K562 (cell line): ENCODE data around the gene PTCD3. TPM values are rescaled to one million over a fixed set of nuclear protein-coding genes. Genes with fewer than 3 reads are reported as not detected.

Experiments
- ATAC-seq: fragments of 200-7000 bp; cut with Tn5 transposase; 3 replicates; pipeline ENCODE4 v1.9.1; 2020; ENCODE audit warnings: moderate library complexity
- BruUV-seq: library from RNA; stranded (reverse); fragments of 400-500 nt; replicated peaks from 2 replicates; lab custom pipeline; 2021; lab: Mats Ljungman, UMichigan
- CTCF ChIA-PET: fragments of 300-600 bp; formaldehyde crosslinking; extraction: SDS; loops from one replicate; lab custom pipeline; 2021; ENCODE audit warnings: low intra/inter-chr PET ratio; lab: Yijun Ruan, JAX
- POLR2A ChIA-PET: fragments of 300-600, 350-650 bp; sonication (Branson Sonifier 250); formaldehyde crosslinking; extraction: SDS; loops from one replicate; lab custom pipeline; 2021; ENCODE audit warnings: antibody characterized with exemption, inconsistent platforms; lab: Yijun Ruan, JAX
- DNase-seq, 4 experiments: peaks; one replicate each; pipeline versions ENCODE4 v3.0.0 to v3.0.0-alpha.2; 2011 to 2018; ENCODE audit warnings: low spot score in 3 of 4, mixed read lengths in 3 of 4; ENCODE audit errors: extremely low read depth in 1 of 4
- FAIRE-seq: peaks from 2 replicates; lab custom pipeline; 2011; peaks lifted over from hg19 to GRCh38; lab: Jason Lieb, UNC
- H2AFZ ChIP-seq: 2 replicates; pipeline ENCODE4 v1.6.0; 2011; ENCODE audit warnings: low read depth, low read length, control low read depth, inconsistent platforms
- H3K27ac ChIP-seq: fragments of 200-600 bp; 3 replicates; pipeline ENCODE4 v1.8.0; 2011; ENCODE audit warnings: low read depth, mild to moderate bottlenecking, control low read depth, inconsistent platforms, low read length, moderate library complexity, mixed read lengths; ENCODE audit errors: extremely low read depth
- H3K27me3 ChIP-seq, 2 experiments: fragments of 300-600 bp in 1 of 2; 2 replicates in 1 of 2; 3 replicates in 1 of 2; pipeline versions ENCODE4 v1.6.0 to v1.8.0; 2011; ENCODE audit warnings: inconsistent platforms in 2 of 2, low read length in 2 of 2, mild to moderate bottlenecking in 1 of 2, mixed read lengths in 1 of 2, moderate library complexity in 1 of 2; ENCODE audit not compliant: control insufficient read depth in 2 of 2, insufficient read depth in 2 of 2
- H3K36me3 ChIP-seq: fragments of 300-600 bp; 3 replicates; pipeline ENCODE4 v1.8.0; 2011; ENCODE audit warnings: mild to moderate bottlenecking, low read length, inconsistent platforms; ENCODE audit not compliant: control insufficient read depth, insufficient read depth
- H3K4me1 ChIP-seq, 2 experiments: fragments of 200-600 bp in 1 of 2; replicated peaks in 1 of 2; 2 replicates in 1 of 2; 3 replicates in 1 of 2; pipeline versions ENCODE4 v1.5.1 to v1.8.0; 2011; ENCODE audit warnings: inconsistent platforms in 2 of 2, low read length in 2 of 2, mild to moderate bottlenecking in 1 of 2, mixed read lengths in 1 of 2, moderate library complexity in 1 of 2; ENCODE audit not compliant: control insufficient read depth in 2 of 2, insufficient read depth in 2 of 2
- H3K4me2 ChIP-seq: 2 replicates; pipeline ENCODE4 v1.6.1; 2011; ENCODE audit warnings: low read length, control low read depth, inconsistent platforms, mixed read lengths; ENCODE audit not compliant: insufficient read depth
- H3K4me3 ChIP-seq: fragments of 200-600 bp; sonication (generic), shearing (Covaris generic); 2 replicates; pipeline ENCODE4 v1.5.1; 2016; ENCODE audit warnings: control low read depth, inconsistent platforms
- H3K79me2 ChIP-seq: fragments of 200-600 bp; 3 replicates; pipeline ENCODE4 v1.8.0; 2011; ENCODE audit warnings: low read length, inconsistent platforms; ENCODE audit not compliant: control insufficient read depth, insufficient read depth
- H3K9ac ChIP-seq, 2 experiments: 2 replicates each; pipeline versions ENCODE4 v1.6.0 to v1.6.1; 2011; ENCODE audit warnings: low read depth in 2 of 2, low read length in 2 of 2, control low read depth in 1 of 2, inconsistent platforms in 1 of 2, mild to moderate bottlenecking in 1 of 2, mixed read lengths in 1 of 2; ENCODE audit not compliant: insufficient read depth in 1 of 2
- H3K9me1 ChIP-seq: one replicate; pipeline ENCODE4 v1.6.0; 2011; ENCODE audit warnings: inconsistent platforms, mild to moderate bottlenecking, low read length, moderate library complexity; ENCODE audit not compliant: control insufficient read depth, insufficient read depth
- H3K9me3 ChIP-seq: replicated peaks from 2 replicates; pipeline ENCODE4 v1.5.1; 2011; ENCODE audit warnings: low read depth, low read length, inconsistent platforms; ENCODE audit not compliant: control insufficient read depth, insufficient read depth
- H4K20me1 ChIP-seq: replicated peaks from 2 replicates; pipeline ENCODE4 v1.6.1; 2011; ENCODE audit warnings: low read length, inconsistent platforms, mixed read lengths; ENCODE audit not compliant: control insufficient read depth, insufficient read depth
- ARID2 ChIP-seq: fragments of 450-650 bp; IDR thresholded peaks from 2 replicates; pipeline ENCODE4 v1.6.1; 2017; ENCODE audit warnings: antibody characterized with exemption, mild to moderate bottlenecking
- CREBBP ChIP-seq: IDR thresholded peaks from one replicate; pipeline ENCODE4 v1.6.1; 2012; ENCODE audit warnings: low read depth, mild to moderate bottlenecking, control low read depth, inconsistent platforms, low read length
- CREM ChIP-seq: IDR thresholded peaks from 2 replicates; pipeline ENCODE4 v1.6.1; 2014; ENCODE audit warnings: antibody characterized with exemption, low read depth
- EGR1 ChIP-seq: fragments of 450-650 bp; conservative IDR thresholded peaks from 2 replicates; pipeline ENCODE4 v1.6.1; 2017; ENCODE audit warnings: mild to moderate bottlenecking
- FOXA3 ChIP-seq, 2 experiments: fragments of 450-650 bp in 1 of 2; sonication (generic) in 1 of 2; formaldehyde crosslinking; IDR thresholded peaks in 1 of 2; conservative IDR thresholded peaks in 1 of 2; 2 replicates each; pipeline versions ENCODE4 v1.4.0 to v1.8.0; 2020 to 2022; ENCODE audit warnings: mild to moderate bottlenecking in 2 of 2, missing genetic modification reagents in 1 of 2
- FOXO4 ChIP-seq: fragments of 450-650 bp; formaldehyde crosslinking; IDR thresholded peaks from 2 replicates; pipeline ENCODE4 v1.4.0; 2020; ENCODE audit warnings: mild to moderate bottlenecking, moderate library complexity
- KAT8 ChIP-seq: fragments of 450-650 bp; IDR thresholded peaks from 2 replicates; pipeline ENCODE4 v1.6.1; 2016; ENCODE audit warnings: low read depth, mild to moderate bottlenecking
- PHTF2 ChIP-seq: fragments of 250-450 bp; sonication (Bioruptor Pico); IDR thresholded peaks from 2 replicates; pipeline ENCODE4 v1.5.0; 2021; ENCODE audit warnings: mild to moderate bottlenecking
- POLR3G ChIP-seq: IDR thresholded peaks from 2 replicates; pipeline ENCODE4 v1.6.1; 2011; ENCODE audit not compliant: insufficient read length, insufficient replicate concordance; ENCODE audit errors: extremely low read depth
- RAD51 ChIP-seq: fragments of 450-650 bp; IDR thresholded peaks from 2 replicates; pipeline ENCODE4 v1.7.1; 2016; ENCODE audit warnings: low read depth, mild to moderate bottlenecking, borderline replicate concordance
- RFX5 ChIP-seq: IDR thresholded peaks from 2 replicates; pipeline ENCODE4 v1.6.1; 2011; ENCODE audit warnings: low read depth, mild to moderate bottlenecking, improper control_type of control experiment, low read length
- TRIM25 ChIP-seq: fragments of 450-650 bp; IDR thresholded peaks from 2 replicates; pipeline ENCODE4 v1.7.0; 2016; ENCODE audit warnings: borderline replicate concordance
- ZNF133 ChIP-seq: fragments of 250-450 bp; sonication (Bioruptor Pico); IDR thresholded peaks from 2 replicates; pipeline ENCODE4 v1.4.0; 2020; ENCODE audit warnings: mild to moderate bottlenecking
- ZNF507 ChIP-seq: conservative IDR thresholded peaks from 2 replicates; pipeline ENCODE4 v1.6.1; 2017; ENCODE audit warnings: missing genetic modification characterization, missing compliant biosample characterization
- ZNF699 ChIP-seq: fragments of 250-450 bp; sonication (Bioruptor Pico); IDR thresholded peaks from 2 replicates; pipeline ENCODE4 v1.8.0; 2021; ENCODE audit warnings: mild to moderate bottlenecking, moderate library complexity; ENCODE audit not compliant: insufficient replicate concordance
- ZNF707 ChIP-seq: fragments of 250-450 bp; sonication (Bioruptor Pico); conservative IDR thresholded peaks from 2 replicates; pipeline ENCODE4 v1.8.0; 2022; ENCODE audit warnings: inconsistent platforms, mild to moderate bottlenecking, moderate library complexity
- ZNF778 ChIP-seq: fragments of 450-650 bp; formaldehyde crosslinking; IDR thresholded peaks from 2 replicates; pipeline ENCODE4 v1.4.0; 2020; ENCODE audit warnings: mild to moderate bottlenecking, moderate library complexity
- WGBS: fragments of 100-300 bp; shearing (Covaris generic); methylation state at CpG from one replicate; pipeline ENCODE4 v1.1.6; 2016; ENCODE audit warnings: low coverage, mixed read lengths; ENCODE audit not compliant: insufficient coverage; ENCODE audit errors: missing lambda C conversion rate; 5-methylcytosine and 5-hydroxymethylcytosine counted together
- in situ Hi-C: fragments of 300-500 bp; cut with MboI; formaldehyde crosslinking; loops from 4 replicates; pipeline ENCODE4 v1.15.0; 2018; ENCODE audit warnings: inconsistent platforms, mixed read lengths
- intact Hi-C: fragments of 100-400 bp; cut with micrococcal nuclease; formaldehyde crosslinking; loops from 2 replicates; pipeline ENCODE4 v1.14.2; 2022
- polyA plus RNA-seq, 8 experiments: library from polyadenylated mRNA; depleted of rRNA in 4 of 8; stranded (reverse) in 5 of 8; unstranded in 3 of 8; fragments of >200 nt; fragmentation: Nextera tagmentation in 2 of 8; fragmentation: Illumina TruSeq in 1 of 8; extraction: Ambion mirVana in 2 of 8; extraction: Trizol in 1 of 8; gene quantifications; 2 replicates each; pipeline versions ENCODE4 v1.2.1 to v1.2.3, GENCODE V29; 2011 to 2014; ENCODE audit warnings: inconsistent platforms in 1 of 8, missing spikeins in 1 of 8
- total RNA-seq, 7 experiments: library from RNA; depleted of rRNA in 6 of 7; stranded (reverse); fragments of >200 nt in 6 of 7; fragmentation: Illumina TruSeq in 2 of 7; extraction: Trizol in 2 of 7; gene quantifications; 2 replicates each; pipeline versions ENCODE4 v1.2.1 to v1.2.3, GENCODE V29; 2011 to 2021; ENCODE audit warnings: low replicate concordance in 1 of 7
- TF ChIP-seq, protein P1 (sequence below): sonication (generic); formaldehyde crosslinking; IDR thresholded peaks from 2 replicates; pipeline ENCODE4 v1.8.0; 2022; ENCODE audit warnings: mild to moderate bottlenecking, missing genetic modification reagents
- TF ChIP-seq, protein P2 (sequence below): fragments of 250-450 bp; sonication (Bioruptor Pico); IDR thresholded peaks from 2 replicates; pipeline ENCODE4 v1.5.0; 2021

Gene PTCD3
- total and polyA plus RNA-seq, 9 of the 15 experiments (the other 6 are each of a cell fraction or from before 2014, with no cell fraction given) = 65.2 to 241 (median 172) TPM

DNA sequence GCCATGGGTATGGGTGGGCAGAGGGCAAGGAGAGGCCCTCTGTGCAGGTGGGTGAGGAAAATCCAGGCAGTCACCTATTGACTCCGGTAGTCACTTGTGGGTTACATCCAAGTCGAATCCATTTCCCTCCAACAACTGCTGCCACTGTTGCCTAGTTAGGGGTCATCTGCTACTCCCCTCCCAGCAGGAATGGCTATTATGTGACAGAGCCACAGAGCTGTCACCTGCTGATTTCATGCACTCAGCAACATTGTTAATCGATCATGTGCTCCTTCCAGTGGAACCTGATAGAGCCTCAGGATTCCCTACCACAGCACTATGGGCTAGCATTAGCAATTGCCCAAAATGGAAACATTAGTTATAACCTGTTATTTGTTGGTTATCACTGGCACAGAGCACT, 31.8 kb upstream of the PTCD3 start:
- Histone ChIP-seq H3K36me3 (peaks cover 98% of the 10 kb centered on the region), H2AFZ (no peak overlapping the region), H4K20me1 (no peaks in the 10 kb centered on the region; the same call in 1 of the 2 replicates), H3K4me3 (no peak overlapping the region), H3K27ac (no peak overlapping the region), H3K79me2 (no peaks in the 10 kb centered on the region), H3K27me3 (no peaks in the 10 kb centered on the region), H3K4me2 (no peak overlapping the region), H3K9me3 (no peaks in the 10 kb centered on the region), H3K9me1 (no peaks in the 10 kb centered on the region), H3K9ac (no peak overlapping the region), H3K4me1 (no peaks in the 10 kb centered on the region)
- intact Hi-C loops = no loop called here
- ChIA-PET POLR2A (no interaction called here), CTCF (no interaction called here)
- DNase-seq (no peak), FAIRE-seq (no peak), ATAC-seq (no peak)
- TF ChIP-seq KAT8 (no peak), ZNF699 (CRISPR knock-in tag) (no peak), RAD51 (no peak), TRIM25 (no peak), ZNF707 (no peak), POLR3G (no peak), ZNF507 (tag) (no peak), FOXA3 (CRISPR knock-in tag; conservative IDR thresholded peaks at IDR 0.05 in 1 of 2, IDR thresholded peaks at IDR 0.05 in 1 of 2) (no peak), ZNF133 (no peak), CREM (no peak), RFX5 (no peak), FOXO4 (CRISPR knock-in tag) (no peak), CREBBP (no peak), PHTF2 (no peak), ZNF778 (CRISPR knock-in tag) (no peak), ARID2 (no peak), EGR1 (no peak)
- TF ChIP-seq, protein P1, sequence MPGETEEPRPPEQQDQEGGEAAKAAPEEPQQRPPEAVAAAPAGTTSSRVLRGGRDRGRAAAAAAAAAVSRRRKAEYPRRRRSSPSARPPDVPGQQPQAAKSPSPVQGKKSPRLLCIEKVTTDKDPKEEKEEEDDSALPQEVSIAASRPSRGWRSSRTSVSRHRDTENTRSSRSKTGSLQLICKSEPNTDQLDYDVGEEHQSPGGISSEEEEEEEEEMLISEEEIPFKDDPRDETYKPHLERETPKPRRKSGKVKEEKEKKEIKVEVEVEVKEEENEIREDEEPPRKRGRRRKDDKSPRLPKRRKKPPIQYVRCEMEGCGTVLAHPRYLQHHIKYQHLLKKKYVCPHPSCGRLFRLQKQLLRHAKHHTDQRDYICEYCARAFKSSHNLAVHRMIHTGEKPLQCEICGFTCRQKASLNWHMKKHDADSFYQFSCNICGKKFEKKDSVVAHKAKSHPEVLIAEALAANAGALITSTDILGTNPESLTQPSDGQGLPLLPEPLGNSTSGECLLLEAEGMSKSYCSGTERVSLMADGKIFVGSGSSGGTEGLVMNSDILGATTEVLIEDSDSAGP (CRISPR knock-in tag) = no peak
- TF ChIP-seq, protein P2, sequence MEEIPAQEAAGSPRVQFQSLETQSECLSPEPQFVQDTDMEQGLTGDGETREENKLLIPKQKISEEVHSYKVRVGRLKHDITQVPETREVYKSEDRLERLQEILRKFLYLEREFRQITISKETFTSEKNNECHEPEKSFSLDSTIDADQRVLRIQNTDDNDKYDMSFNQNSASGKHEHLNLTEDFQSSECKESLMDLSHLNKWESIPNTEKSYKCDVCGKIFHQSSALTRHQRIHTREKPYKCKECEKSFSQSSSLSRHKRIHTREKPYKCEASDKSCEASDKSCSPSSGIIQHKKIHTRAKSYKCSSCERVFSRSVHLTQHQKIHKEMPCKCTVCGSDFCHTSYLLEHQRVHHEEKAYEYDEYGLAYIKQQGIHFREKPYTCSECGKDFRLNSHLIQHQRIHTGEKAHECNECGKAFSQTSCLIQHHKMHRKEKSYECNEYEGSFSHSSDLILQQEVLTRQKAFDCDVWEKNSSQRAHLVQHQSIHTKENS (CRISPR knock-in tag) = no peak
- WGBS = 93% methylated on average over 3 of the region's 3 CpGs
- in situ Hi-C loops = no loop called here
- no TSS peak for BruUV-seq
